NCI-H446 (cell line): ENCODE data around the gene ZNF70.
A peak's percentile ranks its signal among the peaks of the same experiment; 100 is the strongest.

Source experiments
- DNase-seq, 2 experiments: peaks; one replicate each; lab custom pipeline; 2025; lab: John Stamatoyannopoulos, UW

ZNF70 gene

GRCh38 chr22:23779083-23779482 is 28.2 kb upstream of the ZNF70 start:
- no peak for DNase-seq

DNA sequence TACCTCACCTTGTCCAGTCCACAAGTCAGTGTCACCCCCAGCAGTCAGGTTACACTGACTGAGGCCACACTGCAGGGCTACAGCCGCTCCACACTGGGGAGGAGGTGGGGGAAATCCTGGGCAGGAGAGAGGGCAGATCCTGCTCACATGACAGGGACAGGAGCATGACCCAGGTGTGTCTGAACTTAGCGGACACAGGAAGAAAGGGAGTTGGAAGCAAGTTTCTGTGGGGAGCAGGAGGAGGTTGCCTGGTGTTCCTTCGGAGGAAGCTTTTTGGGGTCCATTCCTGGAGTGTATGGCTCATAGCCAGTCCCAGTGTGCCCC is 27.6 kb upstream of the ZNF70 start:
- DNase-seq = no peak

DNA sequence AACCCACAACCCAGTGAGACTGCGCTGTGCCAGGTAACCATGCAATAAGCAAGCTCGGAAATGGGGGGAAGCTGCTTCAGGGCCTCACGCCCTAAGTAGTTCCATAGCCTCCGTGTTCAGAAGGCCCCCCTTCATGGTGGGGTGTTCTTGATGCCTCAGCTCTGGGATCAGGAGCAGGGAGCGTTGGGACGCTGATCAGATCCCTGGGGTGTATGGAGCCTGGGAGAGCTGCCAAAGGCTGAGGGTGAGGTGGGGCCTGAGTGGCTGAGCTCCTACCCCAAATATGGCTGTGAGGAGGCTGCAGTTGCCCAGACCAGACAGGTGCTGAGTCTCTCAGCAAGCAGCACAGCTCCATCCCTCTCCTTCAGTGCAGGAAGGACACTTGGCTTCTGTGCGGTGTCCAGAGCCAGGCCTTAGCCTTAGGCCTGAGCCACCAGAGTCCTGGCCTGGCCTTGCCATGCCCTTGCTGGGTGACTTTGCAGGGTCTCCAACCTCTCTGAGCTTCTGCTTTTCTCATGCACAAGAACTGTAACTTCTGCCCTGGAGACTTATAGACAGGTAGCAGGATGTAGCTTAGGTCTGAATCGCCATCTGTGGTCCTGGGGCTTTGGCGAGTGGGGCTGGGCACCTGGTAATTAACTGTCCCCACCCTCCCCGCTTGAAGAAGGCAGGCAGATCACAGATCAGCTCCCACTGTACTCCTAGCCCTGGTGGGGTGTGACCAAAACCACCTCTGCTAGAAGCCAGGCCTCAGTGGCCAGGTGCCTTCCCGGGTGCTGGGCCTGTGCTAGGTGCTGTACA is 27.1 kb upstream of the ZNF70 start:
- DNase-seq = no peak

DNA sequence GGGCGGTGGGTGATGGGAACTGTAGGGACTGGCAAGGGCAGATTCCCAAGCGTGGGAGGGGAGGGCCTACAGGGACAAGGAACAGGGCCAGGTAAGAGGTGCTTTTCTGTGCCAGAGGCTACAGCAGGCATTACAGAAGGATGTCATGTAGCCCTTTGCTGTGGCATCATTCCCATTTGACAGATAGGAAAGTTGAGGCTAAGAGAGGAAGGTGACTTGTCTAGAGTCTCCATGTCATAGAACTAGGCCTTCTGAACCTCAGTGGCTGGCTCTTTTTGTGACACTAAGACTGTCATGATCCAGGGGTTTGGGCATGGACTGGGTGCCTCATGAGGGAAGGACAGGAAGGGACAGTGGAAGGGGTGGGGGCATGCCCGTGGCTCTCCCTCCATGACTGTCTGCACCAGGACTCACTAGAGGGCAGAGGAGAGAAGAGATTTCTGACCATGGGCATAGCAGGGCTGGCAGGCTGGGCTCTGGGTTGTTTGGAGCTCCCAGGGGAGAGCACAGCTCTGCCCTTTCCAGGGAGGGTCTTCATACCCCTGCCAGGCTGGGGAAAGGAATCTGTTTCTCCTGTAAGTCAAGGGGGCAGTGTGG is 25.0 kb upstream of the ZNF70 start:
- no peak for DNase-seq

DNA sequence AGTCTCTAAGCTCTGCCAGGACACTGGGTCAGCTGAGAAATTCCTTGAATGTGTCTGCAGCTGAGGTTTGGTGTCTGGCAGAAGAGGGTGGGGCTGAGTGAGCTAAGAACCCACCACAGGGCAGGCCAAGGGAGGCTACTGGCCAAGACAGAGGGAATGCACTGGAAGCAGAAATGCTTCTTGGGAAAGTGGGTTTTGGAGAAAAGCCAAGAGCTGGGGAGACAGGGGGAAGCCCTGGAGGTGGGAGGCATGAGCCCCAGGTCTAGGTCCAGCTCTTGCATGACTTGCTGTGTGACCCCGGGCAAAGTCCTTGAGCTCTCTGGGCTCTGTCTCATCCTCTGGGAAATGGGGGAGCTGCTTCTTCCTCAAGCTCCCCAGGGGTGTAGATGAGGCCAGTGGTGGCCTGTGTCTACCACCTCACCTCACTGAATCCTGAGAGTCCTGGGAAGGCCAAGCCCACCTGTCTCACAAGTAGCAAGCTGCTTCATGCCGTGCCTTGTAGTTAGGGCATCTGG is 24.1 kb upstream of the ZNF70 start:
- DNase-seq = no peak

- no peak for DNase-seq
These were observed 23.4 kb upstream of the ZNF70 start for GRCh38 chr22:23774114-23774921.

GRCh38 chr22:23773483-23774113 is 22.7 kb upstream of the ZNF70 start:
- DNase-seq = no peak

- DNase-seq = peak in 1 of 2 experiments; percentile 47
These were observed 21.9 kb upstream of the ZNF70 start, which contains the start of gene MMP11 for GRCh38 chr22:23772649-23773473. TSS of gene MMP11 (plus strand) at chr22:23772849. CDS start at chr22:23772871, 22 bp downstream.

GRCh38 chr22:23772315-23772648 is 21.4 kb upstream of the ZNF70 start:
- no peak for DNase-seq

DNA sequence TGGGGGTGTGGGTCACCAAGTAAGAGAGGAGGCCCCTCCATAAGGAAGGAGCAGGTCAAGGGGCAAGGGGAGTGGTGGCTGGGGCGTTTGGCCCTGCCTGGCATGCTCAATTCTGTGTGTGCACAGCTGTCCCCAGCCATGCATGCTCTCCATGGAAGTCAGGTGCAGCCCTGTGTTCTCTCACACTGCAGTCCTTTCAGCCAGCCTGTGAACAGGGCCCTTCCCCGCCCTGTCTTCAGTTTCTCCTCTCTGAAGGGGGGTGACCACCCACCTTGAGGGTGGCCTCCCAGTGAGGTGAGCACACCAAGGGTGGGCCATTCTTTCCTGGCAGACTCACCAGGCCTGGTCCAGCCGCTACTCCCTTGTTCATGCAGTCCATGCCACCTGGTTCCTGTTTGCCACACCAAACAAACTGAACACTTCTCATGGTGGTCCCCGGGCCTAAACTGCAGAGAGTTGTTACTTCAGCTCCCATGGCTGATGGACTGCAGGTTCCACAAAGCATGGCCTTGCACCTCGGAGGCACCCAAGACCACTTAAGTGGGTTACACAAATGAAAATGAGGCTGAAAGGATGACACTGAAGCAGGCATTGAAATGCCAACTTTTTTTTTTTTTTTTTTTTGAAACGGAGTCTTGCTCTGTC is 18.5 kb upstream of the ZNF70 start:
- DNase-seq = no peak

DNA sequence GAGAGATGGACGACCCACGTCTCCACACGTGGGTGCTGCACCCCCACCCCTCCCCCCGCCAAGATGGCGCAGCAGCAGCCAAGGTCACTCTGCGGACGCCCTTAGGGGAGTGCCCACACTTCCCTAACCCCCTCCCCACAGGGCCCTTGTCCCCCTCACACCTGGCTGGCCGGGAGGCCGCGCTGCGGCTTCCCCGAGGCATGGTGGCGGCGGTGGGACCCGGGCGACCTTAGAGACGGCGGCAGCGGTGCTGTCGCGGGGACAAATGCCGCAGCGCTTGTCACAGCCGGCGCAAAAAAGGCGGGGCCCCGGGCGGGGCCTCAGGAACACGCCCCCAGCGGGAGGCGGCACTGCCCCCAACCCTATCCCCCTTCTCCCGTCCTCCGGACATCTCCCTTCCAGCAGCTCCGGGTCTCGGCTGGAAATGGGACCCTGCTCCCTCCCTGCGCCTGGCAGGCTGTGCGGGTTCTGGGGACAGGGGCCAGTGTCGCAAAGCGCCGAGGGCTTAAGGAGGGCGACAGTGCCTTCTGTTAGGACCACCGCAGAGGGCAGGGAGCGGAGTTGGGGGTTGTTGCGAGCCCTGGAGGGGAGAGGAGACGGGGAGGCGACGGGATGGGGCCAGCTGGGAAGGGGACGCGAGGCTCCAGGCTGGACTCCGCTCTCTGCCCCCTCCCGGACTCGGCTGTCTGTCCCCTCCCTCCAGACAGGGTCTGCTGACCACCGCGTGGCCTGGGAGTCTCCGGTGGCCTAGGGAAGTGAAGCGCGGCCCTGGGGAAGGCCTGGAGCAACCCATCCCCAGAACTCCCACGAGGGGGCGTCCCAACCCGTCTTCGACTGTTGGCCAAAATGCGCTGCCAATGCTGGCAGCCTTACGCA is 17.0 kb upstream of the ZNF70 start, which contains the start of gene CHCHD10:
CHCHD10 (minus strand) TSS at position 300 of the 876 bp plus-strand sequence; CDS start at position 202, 98 bp downstream.
- peak; percentile 73 to 80 for DNase-seq

GRCh38 chr22:23767303-23767672 is 16.4 kb upstream of the ZNF70 start:
- no peak for DNase-seq

DNA sequence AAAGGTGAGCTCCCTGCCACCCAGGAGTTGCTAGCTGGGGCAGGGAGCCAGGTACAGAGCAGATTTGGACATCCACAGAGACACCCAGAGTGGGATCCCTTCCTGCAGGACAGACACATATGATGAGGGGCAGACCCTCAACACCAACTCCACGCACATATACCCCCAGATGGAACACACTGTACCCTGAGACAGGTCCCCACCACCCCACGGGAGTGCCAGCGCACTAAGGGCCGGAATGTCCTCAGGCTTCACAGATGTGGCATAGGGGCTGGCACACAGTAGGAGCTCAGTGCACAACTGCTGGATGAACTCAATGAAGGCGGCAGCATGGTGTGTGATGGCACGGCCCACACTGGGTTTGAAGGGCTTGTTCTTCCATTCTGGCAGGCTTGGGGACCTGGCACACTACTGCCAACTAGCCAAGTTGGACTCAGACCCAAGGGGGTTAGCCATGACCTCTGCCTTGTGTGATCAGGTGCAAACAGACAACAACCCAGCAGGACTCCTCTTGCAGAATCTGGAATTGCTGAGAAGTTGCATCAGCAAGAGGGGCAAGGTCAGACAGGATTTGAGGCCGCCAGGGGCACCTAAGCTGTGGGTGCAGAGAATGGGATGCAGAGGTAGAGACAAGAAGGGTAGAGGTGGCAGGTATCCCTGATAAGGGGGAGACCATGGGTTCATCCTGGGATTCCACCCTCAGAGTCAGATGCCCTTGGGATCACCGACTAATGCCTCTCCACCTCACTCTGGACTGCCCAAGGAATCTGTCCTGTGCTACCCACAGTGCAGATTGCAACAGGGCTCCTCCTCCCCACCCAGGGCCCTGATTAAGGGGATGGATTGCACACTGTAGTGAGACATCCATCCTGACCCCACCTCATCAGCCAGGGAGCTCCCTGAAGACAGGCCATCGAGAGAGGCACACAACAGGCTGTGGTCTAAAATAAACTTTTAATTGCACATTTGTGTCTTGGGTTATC is 14.3 kb upstream of the ZNF70 start:
- no peak for DNase-seq

DNA sequence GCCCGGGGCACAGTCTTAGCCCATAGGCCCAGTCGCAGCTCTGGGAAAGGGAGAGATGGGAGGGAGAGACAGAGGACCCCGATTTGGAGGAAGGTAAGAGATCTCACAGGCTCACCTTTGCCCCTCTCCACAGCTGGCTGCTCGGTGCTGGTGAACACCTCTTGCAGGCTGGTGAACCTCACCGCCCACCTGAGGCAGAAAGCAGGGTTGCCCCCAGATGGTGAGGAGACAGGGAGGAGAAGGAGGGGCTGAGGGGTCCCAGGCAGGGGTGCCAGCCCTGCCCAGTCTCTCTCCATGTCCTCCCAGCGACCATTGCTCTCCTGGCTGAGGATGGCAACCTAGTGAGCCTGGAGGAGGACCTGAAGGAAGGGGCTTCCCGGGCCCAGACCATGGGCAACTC is 13.0 kb upstream of the ZNF70 start:
- DNase-seq = no peak

DNA sequence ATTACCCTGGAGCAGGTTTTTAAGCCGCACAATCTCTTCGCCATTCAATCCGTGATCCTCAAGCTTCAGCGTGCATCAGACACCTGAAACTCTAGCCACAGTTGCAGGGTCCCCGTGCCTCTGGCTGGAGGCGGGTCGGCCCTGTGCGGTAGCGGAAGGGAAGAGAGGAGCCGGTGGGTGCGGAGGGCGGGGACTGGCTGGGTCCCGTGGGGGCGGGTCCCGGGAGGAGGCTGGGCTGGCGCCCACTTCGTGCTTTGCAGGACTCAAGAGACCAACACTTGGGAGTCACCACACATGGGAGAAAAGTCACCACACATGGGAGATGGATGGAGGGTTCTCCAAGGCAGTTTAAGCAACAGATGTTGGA is 12.7 kb upstream of the ZNF70 start:
- DNase-seq = no peak

GRCh38 chr22:23762842-23763578 is 12.1 kb upstream of the ZNF70 start, which contains the start of gene C22orf15:
TSS of gene C22orf15 (plus strand) at chr22:23762990. CDS start at chr22:23763307, 317 bp downstream.
- no peak for DNase-seq

DNA sequence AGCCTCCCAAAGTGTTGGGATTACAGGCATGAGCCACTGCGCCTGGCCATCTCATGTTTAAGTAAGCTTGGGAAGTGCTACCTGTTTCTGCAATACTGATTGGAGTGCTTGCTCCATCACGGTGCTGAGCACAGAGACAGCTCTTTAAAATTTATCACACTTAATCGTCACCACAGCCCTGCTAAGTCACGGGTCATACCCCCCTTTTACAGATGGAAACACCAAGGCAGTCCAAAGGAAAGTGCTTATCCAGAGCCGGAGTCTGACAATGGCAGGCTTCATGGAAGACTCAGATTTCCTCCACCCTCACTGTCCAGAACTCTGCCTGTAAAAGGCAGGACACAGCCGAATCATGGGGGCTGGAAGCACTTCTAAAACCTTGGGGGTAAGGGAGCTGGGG is 9.1 kb upstream of the ZNF70 start:
- DNase-seq = no peak

DNA sequence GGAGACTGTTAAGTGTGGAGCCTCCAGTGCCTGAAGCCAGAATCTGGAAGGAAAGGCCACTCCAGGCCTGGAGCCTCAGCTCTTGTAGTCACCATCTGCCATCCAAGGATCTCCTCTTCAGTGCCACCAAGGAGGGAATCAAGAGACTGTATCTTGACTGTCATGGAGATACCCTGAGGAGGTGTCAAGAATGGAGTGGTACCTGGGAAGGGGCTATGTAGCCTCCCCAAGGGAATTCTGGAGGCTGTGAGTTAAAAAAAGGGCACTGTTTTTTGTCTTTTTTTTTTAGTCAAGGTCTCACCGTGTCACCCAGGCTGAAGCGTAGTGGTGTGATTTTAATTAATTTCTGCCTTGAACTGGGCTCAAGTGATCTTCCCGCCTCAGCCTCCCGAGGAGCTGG is 8.7 kb upstream of the ZNF70 start:
- no peak for DNase-seq
